HG02610 (cell line): ENCODE results near the gene COL1A1.

ENCODE experiments used
- ATAC-seq: cut with Tn5 transposase; IDR thresholded peaks from one replicate; pipeline ENCODE4 v1.9.1; 2021; ENCODE audit warnings: mild to moderate bottlenecking, moderate library complexity; ENCODE audit not compliant: unreplicated experiment

The COL1A1 gene

DNA sequence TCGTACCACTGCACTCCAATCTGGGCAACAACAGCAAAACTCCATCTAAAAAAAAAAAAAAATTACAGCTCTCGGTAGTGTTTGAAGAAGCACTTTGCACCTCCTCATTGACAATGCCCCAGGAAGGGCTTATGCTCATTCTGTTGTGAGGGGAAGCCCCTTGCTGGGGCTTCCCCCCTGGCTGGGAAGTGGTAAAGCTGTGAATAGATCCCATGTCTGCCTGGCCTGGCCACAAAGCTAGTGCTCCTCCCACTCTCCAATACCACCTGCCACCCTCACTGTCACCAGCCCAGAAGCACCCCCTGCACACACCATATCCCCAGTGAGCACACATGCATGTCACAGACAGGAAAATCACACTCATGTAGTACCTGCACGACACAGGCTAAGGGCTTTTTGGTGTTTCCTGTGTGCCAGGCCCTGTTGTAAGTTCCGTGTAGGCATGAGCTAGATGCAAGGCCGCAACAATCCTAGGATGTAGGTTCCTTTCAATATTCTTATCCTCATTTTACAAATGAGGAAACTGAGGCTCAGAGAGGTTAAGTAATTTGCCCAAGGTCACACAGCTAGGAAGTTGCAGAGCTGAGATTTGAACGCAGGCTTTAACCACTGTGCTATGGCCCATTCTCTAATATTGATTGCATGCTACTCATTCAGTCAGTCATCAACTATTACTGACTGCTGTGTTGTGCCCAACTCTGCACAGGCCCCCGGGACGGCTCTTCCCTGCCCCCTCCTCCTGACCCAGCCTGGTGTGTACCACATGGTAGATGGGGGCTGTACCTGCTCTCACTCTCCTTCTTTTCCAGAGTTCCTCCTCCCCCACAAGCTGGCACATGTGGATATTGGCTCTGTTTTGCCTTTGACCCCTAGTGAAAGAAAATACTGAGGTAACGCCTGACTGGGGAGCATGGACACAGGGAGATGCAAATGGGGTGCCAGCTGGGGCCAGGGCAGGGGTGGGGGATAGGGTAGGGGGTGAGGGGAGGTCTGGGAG is 11.9 kb upstream of the COL1A1 start:
- peak; percentile 85 for ATAC-seq

DNA sequence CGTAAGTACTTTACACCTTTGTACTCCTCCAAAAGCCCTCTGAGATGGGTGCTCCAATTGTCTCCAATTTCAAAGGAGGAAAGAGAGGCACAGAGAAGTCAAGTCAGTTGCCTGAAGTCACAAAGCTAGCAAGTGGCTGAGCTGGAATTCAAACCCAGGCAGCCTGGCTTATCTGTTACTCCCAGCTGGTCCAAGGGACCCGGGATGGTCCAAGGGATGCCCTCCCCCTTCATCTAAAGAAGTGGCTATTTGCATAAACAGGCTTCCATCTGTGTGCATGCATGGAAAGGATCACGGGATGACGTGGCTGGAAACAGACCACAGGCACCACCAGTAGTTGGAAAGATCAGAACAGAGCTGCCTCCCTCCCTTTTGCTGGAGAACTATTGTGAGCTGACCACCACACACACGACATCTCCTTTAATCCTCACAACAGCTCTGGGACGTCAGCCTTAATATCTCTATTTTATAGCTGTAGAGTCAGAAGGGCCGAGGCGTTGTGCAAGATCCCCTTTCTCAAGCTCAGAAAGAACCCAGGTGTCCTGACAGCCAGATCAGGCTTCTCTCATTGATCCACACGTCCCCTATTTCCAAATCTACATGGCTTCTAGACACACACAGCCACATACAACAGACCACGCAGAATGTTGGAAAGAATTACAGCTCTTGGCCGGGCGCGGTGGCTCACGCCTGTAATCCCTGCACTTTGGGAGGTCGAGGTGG is 10.9 kb upstream of the COL1A1 start:
- no peak for ATAC-seq

DNA sequence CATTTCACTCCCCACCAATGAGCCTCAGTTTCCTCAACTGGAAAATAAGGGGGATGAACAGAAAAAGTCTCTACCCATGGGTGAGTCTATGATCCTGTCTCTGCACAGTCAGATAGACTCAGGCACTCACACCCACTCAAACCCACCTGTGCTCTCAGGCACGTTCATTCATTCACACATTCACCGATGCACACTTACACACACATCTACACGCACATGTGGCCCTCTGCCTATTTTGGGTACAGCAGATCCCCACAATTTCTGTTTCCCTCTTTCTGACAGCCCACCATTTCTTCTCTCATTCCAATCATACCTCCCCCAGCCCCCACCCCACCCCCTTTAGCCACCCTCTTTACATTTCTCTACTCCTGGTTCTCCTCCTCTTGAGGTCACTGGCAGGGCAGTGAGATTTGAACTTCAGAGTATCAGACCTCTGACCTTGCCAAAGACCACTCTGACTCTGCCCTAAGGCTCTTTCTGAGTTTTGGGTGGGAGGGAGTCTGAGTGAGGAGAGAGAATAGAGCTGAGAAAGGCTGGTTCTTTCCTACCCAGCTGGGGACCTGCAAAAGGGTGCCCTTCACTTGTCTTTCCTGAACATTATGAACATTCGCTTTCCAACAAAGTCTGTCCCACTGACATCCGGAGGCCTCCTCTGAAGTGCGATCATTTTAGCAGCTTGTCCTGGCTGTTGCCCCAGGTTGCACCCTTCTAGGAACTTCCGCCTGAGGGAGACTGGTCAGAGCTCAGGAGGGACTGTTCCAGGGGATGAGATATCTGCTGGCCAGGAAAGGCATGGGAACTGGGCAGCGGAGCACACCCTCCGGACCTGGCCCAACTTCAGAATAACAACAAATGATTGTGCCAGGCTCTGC is 10.1 kb upstream of the COL1A1 start:
- ATAC-seq = no peak

DNA sequence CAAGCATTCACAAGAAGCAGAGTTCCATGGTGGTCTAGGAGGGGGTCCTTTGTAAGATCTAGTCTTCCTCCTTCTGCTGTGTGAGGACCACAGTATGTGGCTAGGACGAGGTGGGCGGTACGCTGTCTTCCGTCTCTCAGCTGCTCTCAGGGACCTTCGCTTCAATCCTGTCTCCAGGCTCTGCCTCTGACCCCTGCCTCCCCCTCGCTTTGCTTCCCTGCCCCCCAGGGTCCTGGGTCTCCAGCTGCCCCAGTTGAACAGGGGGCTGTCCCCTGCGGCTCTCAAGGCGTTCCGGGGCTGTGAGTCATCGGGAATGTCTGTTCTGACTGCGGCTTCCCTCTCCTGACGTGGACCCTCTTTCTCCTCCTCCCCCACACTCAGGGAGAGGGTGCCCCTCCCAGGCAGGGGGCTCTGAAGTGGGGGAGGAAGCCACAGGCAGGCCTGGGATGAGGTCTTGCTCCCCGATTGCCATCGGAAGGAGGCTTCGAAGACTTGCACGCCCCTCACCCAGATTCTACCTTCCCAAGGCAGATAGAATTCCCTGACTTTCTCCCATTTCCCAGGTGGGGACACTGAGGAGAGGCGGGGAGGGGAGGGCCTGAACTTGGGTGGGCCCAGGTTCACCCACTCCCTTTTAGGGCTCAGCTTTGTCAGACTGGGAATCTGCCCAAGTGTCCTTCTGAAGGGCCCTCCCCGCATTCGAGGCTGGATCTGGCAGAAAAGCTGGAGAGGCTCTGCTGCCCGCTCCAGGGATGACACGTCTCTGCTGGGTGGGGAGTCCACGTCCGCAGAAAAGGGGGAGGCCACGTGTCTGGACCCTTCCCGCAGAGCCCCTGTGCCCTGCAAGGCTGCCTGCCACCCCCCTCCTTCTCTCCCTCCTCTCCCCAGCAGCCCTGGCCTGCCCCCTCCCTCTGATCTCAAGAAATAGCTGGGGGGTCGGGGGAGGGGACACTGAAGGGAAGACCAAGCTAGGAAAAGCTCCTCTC is 9.1 kb upstream of the COL1A1 start:
- no peak for ATAC-seq

DNA sequence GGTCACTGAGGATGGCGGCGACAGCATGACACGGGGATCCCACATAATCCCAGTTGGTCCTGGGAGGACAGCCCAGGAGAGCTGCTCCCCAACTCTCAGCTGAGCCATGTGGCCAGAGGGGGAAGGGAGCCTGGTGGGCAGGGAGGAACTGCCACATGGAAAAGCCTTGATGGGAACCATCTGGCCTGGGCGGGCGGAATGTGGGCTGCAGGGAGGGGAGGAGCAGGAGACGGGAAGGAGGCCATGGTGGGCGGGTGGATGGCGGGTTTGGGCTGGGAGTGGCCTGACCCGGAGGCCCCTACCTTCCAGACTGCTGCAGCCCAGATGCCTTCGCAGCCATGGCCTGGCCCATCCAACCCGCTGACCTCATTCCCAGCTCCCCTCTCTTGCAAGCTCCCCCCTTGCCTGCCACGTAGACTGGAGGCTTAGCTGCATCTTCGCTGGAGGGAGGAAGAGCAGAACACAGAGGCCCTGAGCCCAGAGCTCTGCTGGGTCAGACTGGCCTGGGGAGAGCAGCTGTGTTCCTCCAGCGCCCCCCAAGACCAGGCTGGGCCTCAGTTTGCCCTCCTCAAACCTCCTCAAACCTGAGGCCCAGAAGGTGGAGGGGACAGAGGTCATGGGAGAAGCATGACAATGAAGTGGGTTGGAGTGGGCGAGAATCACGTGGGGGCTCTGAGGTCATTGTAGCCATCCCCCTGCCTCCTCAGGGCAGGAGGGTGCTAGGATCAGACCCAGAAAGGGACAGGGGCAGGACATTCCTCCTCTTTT is 8.2 kb upstream of the COL1A1 start:
- no peak for ATAC-seq

DNA sequence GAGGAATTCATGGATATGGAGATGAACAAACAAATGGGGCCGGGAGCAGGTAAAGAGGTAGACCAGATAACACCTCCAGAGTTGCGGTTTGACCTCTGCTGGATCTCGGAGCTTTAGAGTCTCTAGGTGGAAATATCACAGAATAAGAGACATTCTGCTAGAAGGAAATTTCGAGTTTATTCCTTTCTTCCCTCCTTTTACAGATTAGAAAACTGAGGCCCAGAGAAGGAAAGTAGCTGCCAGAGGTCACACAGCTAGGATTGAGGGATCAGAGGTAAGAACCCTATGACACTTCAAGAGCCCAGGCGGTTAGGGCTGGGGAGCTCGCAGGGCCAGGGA is 7.7 kb upstream of the COL1A1 start:
- ATAC-seq = no peak

DNA sequence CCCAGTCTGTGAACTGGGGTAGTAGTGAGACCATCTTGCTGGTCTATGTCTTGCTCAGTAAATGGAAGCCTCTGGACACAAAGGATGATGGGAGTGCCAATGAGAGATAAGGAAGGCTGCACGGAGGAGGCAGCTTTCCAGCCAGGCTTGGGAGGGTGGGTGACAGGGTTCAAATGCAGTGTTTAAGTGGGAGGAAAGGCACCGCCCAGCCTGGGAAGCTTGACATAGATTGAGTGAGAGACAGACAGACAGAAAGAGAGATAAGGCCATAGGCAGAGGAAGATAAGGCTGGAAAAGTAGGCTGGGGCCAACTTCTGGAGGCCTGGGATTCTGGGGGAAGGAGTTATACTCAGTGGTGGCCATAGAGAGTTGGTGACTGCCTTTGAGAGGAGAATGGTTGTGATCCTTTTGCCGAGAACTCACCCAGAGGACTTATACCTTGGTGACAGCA is 7.2 kb upstream of the COL1A1 start:
- ATAC-seq = no peak

DNA sequence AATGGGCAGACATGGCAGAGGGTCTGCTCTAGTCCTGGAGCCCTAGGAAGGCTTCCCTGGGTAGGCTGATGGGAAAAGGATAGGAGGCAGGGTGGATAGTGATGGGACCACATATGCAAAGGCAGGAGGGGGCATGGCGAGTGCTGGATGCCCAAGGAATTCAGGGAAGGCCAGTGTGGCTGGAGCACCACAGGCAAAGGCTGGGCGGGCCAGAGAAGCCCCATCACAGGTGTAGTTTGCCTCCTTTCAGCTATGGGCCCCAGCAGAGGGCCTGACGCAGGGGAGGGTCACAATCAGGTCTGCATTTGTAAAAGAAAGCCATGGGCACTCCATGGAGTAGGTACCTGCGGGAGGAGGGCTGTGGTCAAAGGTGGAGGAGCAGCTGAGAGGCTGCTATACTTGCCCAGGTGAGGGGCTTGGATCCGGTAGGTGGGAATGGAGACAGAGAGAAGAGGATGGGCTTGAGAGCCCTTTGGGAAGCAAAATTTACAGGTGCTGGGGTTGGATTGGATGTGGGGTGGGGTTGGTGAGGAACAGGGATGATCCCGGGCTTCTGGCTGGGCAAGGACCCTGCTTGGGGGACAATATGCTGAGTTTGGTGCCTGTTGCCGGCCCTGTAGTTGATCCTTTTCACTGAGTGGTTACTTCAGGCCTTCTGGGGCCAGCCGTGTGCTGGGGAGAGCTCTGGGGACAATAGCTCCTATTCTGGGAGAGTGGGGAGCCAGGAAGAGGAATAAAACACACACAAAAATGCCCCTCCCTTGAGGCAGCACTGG is 6.5 kb upstream of the COL1A1 start:
- no peak for ATAC-seq

DNA sequence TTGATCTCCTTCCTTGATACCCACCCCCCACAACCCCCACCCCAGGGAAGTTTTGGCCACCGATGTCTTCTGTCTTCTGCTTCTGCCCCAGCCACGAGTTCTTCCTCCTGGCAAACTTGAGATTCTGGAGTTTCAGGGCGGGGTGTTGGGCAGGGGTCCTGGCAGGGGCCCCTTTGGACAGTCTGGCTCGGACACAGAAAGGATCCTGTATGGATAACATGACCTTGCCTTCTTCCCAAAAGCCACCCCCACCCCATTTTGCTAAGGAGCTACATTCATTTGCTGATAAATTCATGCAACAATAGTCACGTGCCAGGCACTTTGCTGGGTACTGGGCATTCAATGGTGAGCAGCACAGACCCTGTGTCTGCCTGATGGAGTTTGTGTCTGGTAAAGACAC is 5.9 kb upstream of the COL1A1 start:
- no peak for ATAC-seq

DNA sequence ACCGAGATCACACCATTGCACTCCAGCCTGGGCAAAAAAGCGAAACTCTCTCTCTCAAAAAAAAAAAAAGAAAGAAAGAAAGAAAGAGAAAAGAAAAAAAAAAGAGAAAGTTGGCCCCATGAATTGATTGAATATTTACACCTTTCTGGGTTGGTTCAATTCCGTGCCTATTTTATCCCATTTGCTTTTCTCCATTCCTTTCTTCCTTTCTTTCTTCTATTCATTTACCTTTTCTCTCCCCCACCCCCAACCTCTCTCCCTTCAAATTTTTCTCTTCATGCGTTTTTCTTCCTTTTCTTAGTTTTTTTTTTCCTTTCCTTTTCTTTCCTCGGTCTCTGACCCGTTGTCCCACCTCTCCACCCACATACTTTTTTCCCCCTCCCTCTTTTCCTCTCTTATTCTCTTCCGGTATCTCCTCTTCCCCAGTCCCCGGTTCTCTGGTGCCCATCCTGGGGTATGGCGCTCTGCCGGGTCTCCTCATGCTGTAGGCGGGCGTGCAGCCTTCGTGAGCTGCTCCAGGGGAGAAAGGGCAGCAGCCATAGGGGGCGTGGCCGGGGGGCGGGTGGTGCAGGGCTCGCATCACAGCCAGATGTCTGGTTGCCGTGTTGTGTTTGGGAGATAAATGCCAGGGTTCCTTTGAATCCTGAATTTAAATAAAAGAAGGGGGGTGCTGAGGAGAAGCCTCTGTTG is 5.3 kb upstream of the COL1A1 start:
- ATAC-seq = no peak

DNA sequence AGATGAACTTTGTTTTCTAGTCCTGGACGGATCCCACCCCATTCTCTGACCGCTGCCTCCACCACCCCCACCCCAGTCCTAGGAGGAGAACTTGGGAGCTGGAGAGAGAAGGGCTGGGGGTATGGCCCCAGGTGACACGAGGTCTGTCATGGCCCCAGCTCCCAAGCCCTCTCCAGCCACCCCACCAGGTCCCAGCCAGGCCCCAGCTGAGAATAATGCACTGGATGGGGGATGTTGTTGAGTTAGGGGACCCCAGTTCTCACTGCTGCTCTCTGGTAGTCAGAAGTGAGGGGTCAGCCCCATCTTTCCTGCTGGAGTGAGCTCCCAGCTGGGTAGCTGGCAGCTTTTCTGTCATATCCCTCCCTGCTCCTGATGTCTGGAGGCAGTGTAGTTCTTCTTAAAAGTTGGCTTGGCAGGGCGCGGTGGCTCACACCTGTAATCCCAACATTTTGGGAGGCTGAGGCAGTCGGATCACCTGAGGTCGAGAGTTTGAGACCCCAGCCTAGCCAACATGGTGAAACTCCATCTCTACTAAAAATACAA is 4.6 kb upstream of the COL1A1 start:
- ATAC-seq = no peak

DNA sequence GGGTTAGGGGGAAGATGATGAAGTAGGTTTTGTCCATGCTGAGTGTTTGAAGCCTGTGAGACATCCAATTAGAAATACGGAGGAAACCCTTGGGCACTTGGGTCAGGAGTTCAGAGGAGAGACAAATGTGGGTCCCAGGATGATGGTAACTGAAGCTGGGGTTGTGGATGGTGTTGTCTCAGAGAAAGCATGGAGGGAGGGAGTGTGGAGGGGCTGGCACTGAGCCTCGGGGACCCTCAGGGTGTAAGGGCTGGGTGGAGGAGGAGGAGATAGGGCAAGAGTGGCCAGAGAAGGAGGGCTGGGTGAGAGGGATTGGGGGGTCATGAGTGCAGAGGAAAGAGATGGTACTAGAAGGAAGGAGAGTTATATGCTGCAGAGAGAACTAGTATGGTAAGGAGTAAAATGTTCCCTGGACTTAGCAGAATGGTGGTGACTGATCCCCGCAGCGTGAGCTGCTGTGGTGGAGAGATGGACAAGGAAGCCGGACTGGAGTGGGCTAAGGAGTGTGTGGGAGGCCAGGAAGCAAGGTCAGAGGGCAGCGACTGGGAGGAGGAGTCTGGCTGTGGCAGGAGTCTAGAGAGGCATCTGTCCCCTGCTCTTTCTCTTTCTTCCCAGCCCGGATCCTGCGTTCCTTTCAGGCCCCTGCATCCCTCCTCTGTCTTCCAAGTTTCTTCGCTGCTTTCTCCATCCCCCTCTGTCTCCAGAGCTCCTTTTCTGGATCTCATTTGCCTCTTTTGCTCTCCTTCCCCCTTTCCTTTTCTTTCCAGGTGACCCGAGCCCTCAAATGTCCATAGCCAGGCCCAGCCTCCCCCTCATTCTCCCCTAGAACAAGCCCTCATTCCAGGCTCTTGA is 3.9 kb upstream of the COL1A1 start:
- ATAC-seq = no peak

DNA sequence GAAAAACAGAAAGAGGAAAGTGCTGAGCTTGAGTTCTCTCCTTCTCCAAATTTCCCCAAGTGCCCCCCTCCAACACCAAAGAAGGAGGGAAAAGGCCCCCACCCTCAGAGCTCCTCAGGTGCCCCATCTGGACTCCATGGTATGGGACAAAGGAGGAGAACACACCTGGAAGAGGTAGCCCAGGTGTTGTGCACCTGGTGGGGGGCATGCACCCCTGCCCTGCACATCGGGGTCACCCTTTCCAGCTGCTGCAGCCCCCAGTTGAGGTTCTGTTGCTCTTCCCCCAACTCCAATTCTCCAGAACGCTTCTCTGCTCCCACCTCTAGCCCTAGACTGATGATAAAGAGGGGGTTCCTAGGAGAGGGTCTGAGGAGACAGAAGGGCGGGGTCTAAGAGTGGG is 3.0 kb upstream of the COL1A1 start:
- ATAC-seq = no peak

DNA sequence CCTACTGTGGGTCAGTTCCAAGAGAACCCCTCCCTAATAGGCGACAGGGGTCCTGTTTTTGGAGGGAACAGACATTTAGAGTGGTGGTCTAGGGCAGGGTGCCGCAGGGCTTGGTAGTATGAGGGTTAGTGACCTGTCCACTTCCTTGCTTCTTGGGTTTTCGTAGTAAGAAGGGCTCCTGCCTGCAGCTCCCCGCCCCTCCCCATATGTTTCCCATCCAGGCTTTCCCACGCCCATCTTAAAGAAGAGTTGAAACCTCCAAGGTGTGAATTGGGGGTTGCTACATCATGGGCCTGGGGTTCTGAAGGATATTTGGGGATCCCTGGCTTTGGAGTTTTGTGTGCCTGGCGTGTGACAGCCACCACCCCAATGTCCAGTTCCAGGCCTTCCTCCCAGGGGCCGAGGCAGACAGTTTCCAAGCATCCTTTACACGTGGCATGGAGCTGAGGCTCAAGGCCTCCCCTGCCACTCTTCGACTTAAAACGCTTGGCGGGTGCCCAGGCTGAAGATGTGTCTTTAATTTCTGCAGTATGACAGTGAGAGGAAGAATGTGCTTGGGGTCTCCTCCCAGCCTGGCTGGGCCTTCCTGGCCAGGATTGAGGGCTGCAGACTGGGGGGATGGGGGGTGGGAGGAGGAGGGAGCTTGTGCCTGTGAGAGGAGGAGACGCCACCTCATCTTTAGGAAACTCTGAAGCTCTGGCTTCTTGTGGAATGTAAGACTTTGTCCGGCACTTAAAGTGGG is 2.3 kb upstream of the COL1A1 start:
- no peak for ATAC-seq

DNA sequence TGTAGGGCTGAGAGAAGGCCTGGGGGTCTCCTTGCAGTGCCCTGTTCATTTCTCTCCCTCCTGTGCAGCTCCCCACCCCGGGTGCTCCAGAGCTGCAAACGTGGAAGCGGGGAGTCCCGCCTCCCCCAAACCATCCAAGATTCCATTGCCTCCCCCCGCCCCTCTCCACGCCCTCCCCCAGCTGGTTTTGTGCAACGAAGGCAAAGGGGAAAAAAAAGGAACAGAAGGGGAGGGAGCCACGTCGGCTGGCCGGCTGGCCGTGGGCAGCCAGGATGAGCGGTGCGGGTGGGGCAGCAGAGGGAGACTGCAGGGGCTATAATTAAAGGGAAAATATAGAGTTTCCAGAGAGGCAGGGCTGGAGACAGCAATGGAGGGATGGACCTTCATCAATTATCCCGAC is 1.7 kb upstream of the COL1A1 start:
- ATAC-seq = no peak
